Testis (tissue), 3 donors: ENCODE measurements around the gene POLRMT. TPM values are rescaled to one million over a fixed set of nuclear protein-coding genes. Genes with fewer than 3 reads are reported as not detected.
A peak's percentile ranks its signal among the peaks of the same experiment; 100 is the strongest.

ENCODE experiments used
- DNase-seq: peaks from one replicate; pipeline ENCODE4 v3.0.0-alpha.2; 2019
- H3K27ac ChIP-seq, 2 donors: fragments of 200-600 bp; sonication (generic); one replicate each; pipeline ENCODE4 v1.5.1; 2019
- H3K27me3 ChIP-seq: fragments of 200-600 bp; sonication (generic); one replicate; pipeline ENCODE4 v1.5.1; 2019
- H3K36me3 ChIP-seq: fragments of 200-600 bp; sonication (generic); one replicate; pipeline ENCODE4 v1.5.1; 2017; ENCODE audit warnings: low read depth; ENCODE audit errors: missing control alignments
- H3K4me1 ChIP-seq: fragments of 200-600 bp; sonication (generic); one replicate; pipeline ENCODE4 v1.5.1; 2019
- H3K4me3 ChIP-seq, 2 donors: fragments of 200-600 bp; sonication (generic); one replicate each; pipeline ENCODE4 v1.5.1; 2017 to 2019
- H3K9me3 ChIP-seq: fragments of 200-600 bp; sonication (generic); one replicate; pipeline ENCODE4 v1.5.1; 2017
- POLR2A ChIP-seq: fragments of 450-650 bp; IDR thresholded peaks from one replicate; pipeline ENCODE4 v1.6.1; 2017; ENCODE audit warnings: antibody characterized with exemption, mild to moderate bottlenecking, moderate library complexity
- WGBS, 2 donors: methylation state at CpG; one replicate each; pipeline ENCODE4 v1.1.5; 2018; 5-methylcytosine and 5-hydroxymethylcytosine counted together
- intact Hi-C: fragments of 100-400 bp; cut with DNase I; formaldehyde crosslinking; loops from one replicate; pipeline ENCODE4 v1.15.1; 2023; ENCODE audit warnings: low total_unique reads
- polyA plus RNA-seq: library from polyadenylated mRNA; stranded (reverse); fragments of 350-450 nt; fragmentation: Illumina TruSeq; extraction: RNeasy Lipid Tissue Mini Kit (QIAGEN cat#74804); gene quantifications from one replicate; pipeline ENCODE4 v1.2.3, GENCODE V29; 2014; ENCODE audit warnings: low read depth, low replicate concordance; ENCODE audit not compliant: insufficient read depth
- total RNA-seq, 2 donors: library from RNA; depleted of rRNA; stranded (reverse); fragments of >200 nt; gene quantifications; one replicate each; pipeline ENCODE4 v1.2.3, GENCODE V29; 2016
- TF ChIP-seq, protein P1 (sequence below), 3 experiments: fragments of 450-650 bp in 2 of 3; fragments of 200-600 bp in 1 of 3; sonication (generic) in 1 of 3; IDR thresholded peaks; one replicate each; pipeline ENCODE4 v1.5.1; 2016 to 2019; ENCODE audit warnings: antibody characterized with exemption in 3 of 3, mild to moderate bottlenecking in 2 of 3, moderate library complexity in 1 of 3

The POLRMT gene
- total and polyA plus RNA-seq, 3 donors from 2014 or later = 116 to 178 (median 137) TPM

DNA sequence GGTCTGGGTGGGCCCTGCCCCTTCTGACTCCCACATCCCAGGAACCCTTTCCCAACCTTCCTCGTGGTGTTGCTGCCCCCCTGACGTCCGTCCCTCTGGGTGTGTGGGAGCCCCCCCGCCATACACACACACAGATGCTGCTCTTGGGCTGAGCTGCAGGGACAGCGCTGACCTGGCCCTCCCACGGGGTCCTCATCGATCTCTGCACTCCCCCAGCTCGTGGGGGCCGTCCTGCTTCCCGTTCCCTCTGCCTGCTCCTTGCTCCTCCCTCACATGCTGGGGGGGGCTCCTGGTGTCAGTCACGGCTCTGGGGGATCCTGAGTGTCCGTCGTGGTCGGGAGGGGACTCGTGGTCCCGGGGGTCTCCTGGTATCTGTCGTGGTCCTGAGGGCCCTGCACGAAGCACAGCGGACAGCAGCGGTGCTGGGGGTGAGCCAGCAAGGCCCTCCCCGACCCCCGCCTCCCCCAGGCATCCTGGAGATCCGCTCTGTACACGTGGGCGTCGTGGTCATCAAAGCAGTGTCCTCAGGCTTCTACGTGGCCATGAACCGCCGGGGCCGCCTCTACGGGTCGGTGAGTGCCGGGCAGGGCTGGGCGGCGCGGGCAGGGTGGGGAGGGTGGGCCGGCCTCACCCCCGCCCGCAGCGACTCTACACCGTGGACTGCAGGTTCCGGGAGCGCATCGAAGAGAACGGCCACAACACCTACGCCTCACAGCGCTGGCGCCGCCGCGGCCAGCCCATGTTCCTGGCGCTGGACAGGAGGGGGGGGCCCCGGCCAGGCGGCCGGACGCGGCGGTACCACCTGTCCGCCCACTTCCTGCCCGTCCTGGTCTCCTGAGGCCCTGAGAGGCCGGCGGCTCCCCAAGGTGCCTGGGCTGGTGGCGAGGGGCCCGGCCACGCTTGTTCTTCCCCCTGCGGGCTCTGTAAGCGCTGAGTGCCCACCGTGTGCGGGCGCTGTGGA lies 9.7 kb upstream of the POLRMT start:
- 69 to 72% methylated on average over 10 to 54 of the region's 70 CpGs for WGBS, 2 donors
- Histone ChIP-seq H3K4me3 (no peak overlapping the region), H3K9me3 (no peaks in the 10 kb centered on the region), H3K4me1 (peaks cover 15% of the 10 kb centered on the region), H3K27ac (no peak overlapping the region), H3K27me3 (no peaks in the 10 kb centered on the region), H3K36me3 (no peaks in the 10 kb centered on the region)
- intact Hi-C loops = no loop called here
- DNase-seq = no peak
- no peak for TF ChIP-seq POLR2A
- TF ChIP-seq, protein P1, sequence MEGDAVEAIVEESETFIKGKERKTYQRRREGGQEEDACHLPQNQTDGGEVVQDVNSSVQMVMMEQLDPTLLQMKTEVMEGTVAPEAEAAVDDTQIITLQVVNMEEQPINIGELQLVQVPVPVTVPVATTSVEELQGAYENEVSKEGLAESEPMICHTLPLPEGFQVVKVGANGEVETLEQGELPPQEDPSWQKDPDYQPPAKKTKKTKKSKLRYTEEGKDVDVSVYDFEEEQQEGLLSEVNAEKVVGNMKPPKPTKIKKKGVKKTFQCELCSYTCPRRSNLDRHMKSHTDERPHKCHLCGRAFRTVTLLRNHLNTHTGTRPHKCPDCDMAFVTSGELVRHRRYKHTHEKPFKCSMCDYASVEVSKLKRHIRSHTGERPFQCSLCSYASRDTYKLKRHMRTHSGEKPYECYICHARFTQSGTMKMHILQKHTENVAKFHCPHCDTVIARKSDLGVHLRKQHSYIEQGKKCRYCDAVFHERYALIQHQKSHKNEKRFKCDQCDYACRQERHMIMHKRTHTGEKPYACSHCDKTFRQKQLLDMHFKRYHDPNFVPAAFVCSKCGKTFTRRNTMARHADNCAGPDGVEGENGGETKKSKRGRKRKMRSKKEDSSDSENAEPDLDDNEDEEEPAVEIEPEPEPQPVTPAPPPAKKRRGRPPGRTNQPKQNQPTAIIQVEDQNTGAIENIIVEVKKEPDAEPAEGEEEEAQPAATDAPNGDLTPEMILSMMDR (IDR thresholded peaks at IDR 0.05) = no peak

DNA sequence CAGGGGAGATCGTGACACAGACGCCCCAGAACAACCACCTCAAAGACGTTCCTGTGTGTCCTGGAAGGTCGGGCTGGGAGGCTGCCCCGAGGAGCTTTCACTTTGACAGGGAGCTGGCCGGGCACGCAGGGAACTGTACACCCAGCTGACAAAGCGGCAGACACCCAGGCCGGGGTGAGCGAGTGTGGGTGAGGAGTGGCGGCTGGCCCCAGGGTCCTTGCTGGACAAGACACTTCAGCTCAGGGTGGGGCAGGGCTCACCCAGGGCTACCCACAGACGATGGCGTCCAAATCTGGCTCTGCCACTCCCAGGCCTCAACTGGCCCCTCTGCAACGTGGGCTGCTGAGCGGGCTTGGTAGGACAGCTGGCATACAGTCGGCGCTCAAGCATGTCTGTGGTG lies 8.4 kb upstream of the POLRMT start:
- no peak for DNase-seq
- Histone ChIP-seq H3K4me1 (peaks cover 15% of the 10 kb centered on the region), H3K36me3 (no peaks in the 10 kb centered on the region), H3K27ac (no peak overlapping the region), H3K4me3 (no peak overlapping the region), H3K27me3 (no peaks in the 10 kb centered on the region), H3K9me3 (no peaks in the 10 kb centered on the region)
- intact Hi-C loops = no loop called here
- 74 to 88% methylated on average over 5 to 15 of the region's 17 CpGs for WGBS, 2 donors
- no peak for TF ChIP-seq POLR2A
- TF ChIP-seq, protein P1 (IDR thresholded peaks at IDR 0.05) = no peak

DNA sequence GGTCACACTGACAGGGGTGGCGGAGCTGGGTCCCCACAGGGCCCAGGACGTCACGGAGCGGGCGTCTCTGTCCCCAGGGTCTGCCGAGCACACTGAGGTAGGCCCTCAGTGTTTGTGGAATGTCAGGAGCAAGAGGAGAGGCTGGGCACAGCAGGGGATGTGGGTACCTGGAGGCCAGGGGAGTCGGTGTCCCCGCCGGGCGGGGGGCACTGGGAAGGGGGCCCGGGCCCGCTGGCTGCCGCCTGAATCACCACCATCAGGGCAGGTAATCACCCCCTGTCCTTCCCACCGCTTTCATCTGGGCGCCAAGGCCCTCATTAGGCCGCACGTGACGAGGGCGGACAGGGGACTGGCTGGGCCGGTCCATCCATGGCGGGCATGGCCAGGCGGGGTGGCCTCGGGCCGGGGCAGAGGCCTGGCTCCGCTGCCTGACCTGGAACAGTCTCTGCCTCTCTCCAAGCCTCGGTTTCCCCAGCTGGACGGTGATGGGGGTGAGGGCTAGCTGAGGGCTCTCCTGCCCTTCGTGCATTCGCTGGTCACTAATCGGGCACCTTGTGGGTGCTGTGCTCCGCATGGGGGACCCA lies 7.4 kb upstream of the POLRMT start:
- intact Hi-C loops = no loop called here
- 72 to 90% methylated on average over 12 to 31 of the region's 31 CpGs for WGBS, 2 donors
- Histone ChIP-seq H3K9me3 (no peaks in the 10 kb centered on the region), H3K36me3 (no peaks in the 10 kb centered on the region), H3K4me3 (no peak overlapping the region), H3K4me1 (peaks cover 15% of the 10 kb centered on the region), H3K27me3 (no peaks in the 10 kb centered on the region), H3K27ac (no peak overlapping the region)
- TF ChIP-seq POLR2A = no peak
- TF ChIP-seq, protein P1 (IDR thresholded peaks at IDR 0.05) = no peak
- no peak for DNase-seq

DNA sequence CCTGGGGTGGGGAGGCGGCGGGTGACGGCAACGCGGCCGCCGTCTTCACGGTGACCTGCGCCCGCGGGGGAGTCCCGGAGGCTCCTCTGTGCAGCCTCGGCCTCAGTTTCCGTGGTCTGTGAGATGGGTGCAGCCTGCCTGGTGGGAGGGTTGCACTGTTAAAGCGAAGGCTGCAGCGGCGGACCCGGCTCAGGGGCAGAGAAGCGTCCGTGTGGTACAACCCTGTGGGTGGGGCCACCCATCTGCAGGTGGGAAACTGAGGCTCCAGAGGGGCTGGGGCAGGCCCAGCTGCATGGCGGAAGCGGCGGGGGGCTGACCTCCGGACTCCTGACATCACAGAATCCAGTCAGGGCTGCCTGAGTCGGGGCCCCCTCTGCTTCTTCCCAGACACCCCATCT lies 6.8 kb upstream of the POLRMT start:
- H3K27ac ChIP-seq = no peak overlapping the region
- H3K9me3 ChIP-seq = no peaks in the 10 kb centered on the region
- intact Hi-C loops = no loop called here
- no peaks in the 10 kb centered on the region for H3K27me3 ChIP-seq
- DNase-seq = no peak
- peaks cover 15% of the 10 kb centered on the region for H3K4me1 ChIP-seq
- no peaks in the 10 kb centered on the region for H3K36me3 ChIP-seq
- 60% methylated on average over 17 of the region's 25 CpGs; no CpG with 5 or more reads in 1 of the 2 donors for WGBS, 2 donors
- TF ChIP-seq, protein P1 (IDR thresholded peaks at IDR 0.05) = no peak
- no peak for TF ChIP-seq POLR2A
- H3K4me3 ChIP-seq = peak overlapping the region; percentile 41 to 47
